Neural cell (in vitro differentiated cells): ENCODE results near the gene EPC1.

Experiments used
- EP300 ChIP-seq: fragments of 450-650 bp; conservative IDR thresholded peaks from 2 replicates; pipeline ENCODE4 v1.6.1; 2014; ENCODE audit warnings: antibody characterized with exemption, mild to moderate bottlenecking, moderate library complexity; ENCODE audit not compliant: poor library complexity, severe bottlenecking
- EZH2 ChIP-seq: fragments of 200-600, 300-800 bp; shearing (Covaris generic), sonication (generic); IDR thresholded peaks from 2 replicates; pipeline ENCODE4 v1.6.1; 2014; ENCODE audit warnings: antibody characterized with exemption, low read length, borderline replicate concordance, mild to moderate bottlenecking; ENCODE audit not compliant: insufficient read depth, poor library complexity, severe bottlenecking
- MXI1 ChIP-seq: fragments of 450-650 bp; conservative IDR thresholded peaks from 2 replicates; pipeline ENCODE4 v1.6.1; 2014; ENCODE audit warnings: antibody characterized with exemption, mild to moderate bottlenecking; ENCODE audit not compliant: poor library complexity, severe bottlenecking
- POLR2AphosphoS5 ChIP-seq: IDR thresholded peaks from 2 replicates; pipeline ENCODE4 v1.6.1; 2012
- RAD21 ChIP-seq: fragments of 450-650 bp; conservative IDR thresholded peaks from 2 replicates; pipeline ENCODE4 v1.6.1; 2014; ENCODE audit warnings: antibody characterized with exemption, mild to moderate bottlenecking, moderate library complexity
- SMC3 ChIP-seq: fragments of 450-650 bp; conservative IDR thresholded peaks from 2 replicates; pipeline ENCODE4 v1.6.1; 2014; ENCODE audit warnings: antibody characterized with exemption, mild to moderate bottlenecking, moderate library complexity; ENCODE audit not compliant: poor library complexity
- TAF1 ChIP-seq: IDR thresholded peaks from 2 replicates; pipeline ENCODE4 v1.6.1; 2012; ENCODE audit warnings: low read depth
- TF ChIP-seq, protein P1 (sequence below): fragments of 450-650 bp; IDR thresholded peaks from 2 replicates; pipeline ENCODE4 v1.5.1; 2014; ENCODE audit warnings: antibody characterized with exemption, mild to moderate bottlenecking, moderate library complexity; ENCODE audit not compliant: poor library complexity, severe bottlenecking
- TF ChIP-seq, protein P2 (sequence below): IDR thresholded peaks from 2 replicates; pipeline ENCODE4 v1.6.1; 2012; ENCODE audit warnings: borderline replicate concordance

DNA sequence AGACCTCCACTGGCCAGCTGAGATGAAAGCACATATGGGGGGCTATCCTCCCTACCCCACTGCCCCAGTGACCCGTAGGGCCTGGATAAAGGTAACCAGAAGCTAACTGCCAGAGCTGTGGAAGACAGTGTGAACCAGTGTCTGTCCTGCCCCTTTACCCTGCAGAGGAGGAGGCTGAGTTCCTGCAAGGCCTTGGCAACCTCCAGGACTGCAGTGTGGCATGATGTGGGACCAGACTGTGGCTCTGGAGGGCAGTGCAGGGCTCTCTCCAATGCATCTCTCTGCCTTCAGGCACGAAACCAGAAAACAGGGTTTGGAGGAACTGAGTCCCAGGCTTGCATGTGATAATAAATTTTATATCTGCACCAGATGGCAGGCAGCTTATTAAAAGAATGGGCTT, 93.1 kb downstream of the EPC1 start:
- TF ChIP-seq, protein P1, sequence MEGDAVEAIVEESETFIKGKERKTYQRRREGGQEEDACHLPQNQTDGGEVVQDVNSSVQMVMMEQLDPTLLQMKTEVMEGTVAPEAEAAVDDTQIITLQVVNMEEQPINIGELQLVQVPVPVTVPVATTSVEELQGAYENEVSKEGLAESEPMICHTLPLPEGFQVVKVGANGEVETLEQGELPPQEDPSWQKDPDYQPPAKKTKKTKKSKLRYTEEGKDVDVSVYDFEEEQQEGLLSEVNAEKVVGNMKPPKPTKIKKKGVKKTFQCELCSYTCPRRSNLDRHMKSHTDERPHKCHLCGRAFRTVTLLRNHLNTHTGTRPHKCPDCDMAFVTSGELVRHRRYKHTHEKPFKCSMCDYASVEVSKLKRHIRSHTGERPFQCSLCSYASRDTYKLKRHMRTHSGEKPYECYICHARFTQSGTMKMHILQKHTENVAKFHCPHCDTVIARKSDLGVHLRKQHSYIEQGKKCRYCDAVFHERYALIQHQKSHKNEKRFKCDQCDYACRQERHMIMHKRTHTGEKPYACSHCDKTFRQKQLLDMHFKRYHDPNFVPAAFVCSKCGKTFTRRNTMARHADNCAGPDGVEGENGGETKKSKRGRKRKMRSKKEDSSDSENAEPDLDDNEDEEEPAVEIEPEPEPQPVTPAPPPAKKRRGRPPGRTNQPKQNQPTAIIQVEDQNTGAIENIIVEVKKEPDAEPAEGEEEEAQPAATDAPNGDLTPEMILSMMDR = no peak
- TF ChIP-seq, protein P2, sequence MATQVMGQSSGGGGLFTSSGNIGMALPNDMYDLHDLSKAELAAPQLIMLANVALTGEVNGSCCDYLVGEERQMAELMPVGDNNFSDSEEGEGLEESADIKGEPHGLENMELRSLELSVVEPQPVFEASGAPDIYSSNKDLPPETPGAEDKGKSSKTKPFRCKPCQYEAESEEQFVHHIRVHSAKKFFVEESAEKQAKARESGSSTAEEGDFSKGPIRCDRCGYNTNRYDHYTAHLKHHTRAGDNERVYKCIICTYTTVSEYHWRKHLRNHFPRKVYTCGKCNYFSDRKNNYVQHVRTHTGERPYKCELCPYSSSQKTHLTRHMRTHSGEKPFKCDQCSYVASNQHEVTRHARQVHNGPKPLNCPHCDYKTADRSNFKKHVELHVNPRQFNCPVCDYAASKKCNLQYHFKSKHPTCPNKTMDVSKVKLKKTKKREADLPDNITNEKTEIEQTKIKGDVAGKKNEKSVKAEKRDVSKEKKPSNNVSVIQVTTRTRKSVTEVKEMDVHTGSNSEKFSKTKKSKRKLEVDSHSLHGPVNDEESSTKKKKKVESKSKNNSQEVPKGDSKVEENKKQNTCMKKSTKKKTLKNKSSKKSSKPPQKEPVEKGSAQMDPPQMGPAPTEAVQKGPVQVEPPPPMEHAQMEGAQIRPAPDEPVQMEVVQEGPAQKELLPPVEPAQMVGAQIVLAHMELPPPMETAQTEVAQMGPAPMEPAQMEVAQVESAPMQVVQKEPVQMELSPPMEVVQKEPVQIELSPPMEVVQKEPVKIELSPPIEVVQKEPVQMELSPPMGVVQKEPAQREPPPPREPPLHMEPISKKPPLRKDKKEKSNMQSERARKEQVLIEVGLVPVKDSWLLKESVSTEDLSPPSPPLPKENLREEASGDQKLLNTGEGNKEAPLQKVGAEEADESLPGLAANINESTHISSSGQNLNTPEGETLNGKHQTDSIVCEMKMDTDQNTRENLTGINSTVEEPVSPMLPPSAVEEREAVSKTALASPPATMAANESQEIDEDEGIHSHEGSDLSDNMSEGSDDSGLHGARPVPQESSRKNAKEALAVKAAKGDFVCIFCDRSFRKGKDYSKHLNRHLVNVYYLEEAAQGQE = no peak
- TF ChIP-seq POLR2AphosphoS5 (no peak), EZH2 (no peak), SMC3 (no peak), EP300 (no peak), MXI1 (no peak), TAF1 (no peak), RAD21 (no peak)
